Astrocyte of the spinal cord (primary cell): Measurements from ENCODE around the gene TNFSF9.

Source experiments
- DNase-seq: peaks from one replicate; pipeline ENCODE4 v3.0.0; 2011; ENCODE audit warnings: low read depth, low spot score
- H3K4me3 ChIP-seq: 2 replicates; pipeline ENCODE4 v1.5.1; 2011; ENCODE audit warnings: low read depth, mild to moderate bottlenecking, low read length, moderate library complexity
- CTCF ChIP-seq: IDR thresholded peaks from 2 replicates; pipeline ENCODE4 v1.5.1; 2012; ENCODE audit warnings: low read depth, mild to moderate bottlenecking, low read length, inconsistent platforms
- in situ Hi-C: cut with HindIII; loops from 2 replicates; pipeline ENCODE4 v1.10.0; 2017; ENCODE audit warnings: low sequenced_read_pairs

Gene TNFSF9

GRCh38 chr19:6518145-6518911, 12.5 kb upstream of the TNFSF9 start:
- in situ Hi-C loops = no loop called here
- DNase-seq = no peak
- no peak for TF ChIP-seq CTCF
- H3K4me3 ChIP-seq = no peak overlapping the region

- in situ Hi-C loops = no loop called here
- H3K4me3 ChIP-seq = no peak overlapping the region
- DNase-seq = peak; percentile 67
- TF ChIP-seq CTCF = no peak
Observed at GRCh38 chr19:6519289-6519688, 11.5 kb upstream of the TNFSF9 start.

- no peak overlapping the region for H3K4me3 ChIP-seq
- no peak for DNase-seq
- in situ Hi-C loops = no loop called here
- no peak for TF ChIP-seq CTCF
Observed at GRCh38 chr19:6521718-6522646, 8.8 kb upstream of the TNFSF9 start.

GRCh38 chr19:6522712-6523111, 8.1 kb upstream of the TNFSF9 start:
- DNase-seq = no peak
- no peak for TF ChIP-seq CTCF
- in situ Hi-C loops = no loop called here
- no peak overlapping the region for H3K4me3 ChIP-seq

GRCh38 chr19:6524311-6524710, 6.5 kb upstream of the TNFSF9 start:
- in situ Hi-C loops = no loop called here
- DNase-seq = no peak

More at GRCh38 chr19:6524311-6524710, 6.5 kb upstream of the TNFSF9 start:
- no peak for TF ChIP-seq CTCF
- no peak overlapping the region for H3K4me3 ChIP-seq
